Measurements from ENCODE around the gene CCN6. TPM values are rescaled to one million over a fixed set of nuclear protein-coding genes. Genes with fewer than 3 reads are reported as not detected.
A peak's percentile ranks its signal among the peaks of the same experiment; 100 is the strongest.

Gene CCN6
- total RNA-seq, 1 donor from 2014 or later: not detected

DNA sequence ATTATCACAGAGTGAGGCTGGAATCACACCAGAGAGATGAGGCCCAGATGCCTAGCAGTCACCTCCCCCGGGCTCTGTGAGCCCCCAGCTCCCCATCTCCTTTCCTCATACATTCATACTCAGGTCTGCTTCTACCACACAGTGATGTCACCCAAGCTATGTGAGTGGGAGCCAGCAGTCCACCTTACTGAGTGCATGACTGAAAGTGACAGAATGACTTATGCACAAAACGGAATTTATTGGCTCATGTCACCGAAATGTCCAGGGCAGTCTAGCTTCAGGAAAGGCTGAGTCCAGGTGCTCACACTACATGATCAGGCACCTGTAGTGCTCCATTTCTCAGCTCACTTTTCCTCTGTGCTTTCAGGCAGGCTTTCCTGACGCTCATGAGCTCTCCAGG lies 36.7 kb upstream of the CCN6 start:
- Mint-ChIP-seq H3K36me3 (no peaks in the 10 kb centered on the region), H3K27ac (no peak overlapping the region), H3K4me3 (no peak overlapping the region), H3K4me1 (ENCODE audit: unreplicated experiment) (peaks cover 47% of the 10 kb centered on the region), H3K9me3 (no peaks in the 10 kb centered on the region), H3K27me3 (no peaks in the 10 kb centered on the region)
- TF ChIP-seq, protein P1, sequence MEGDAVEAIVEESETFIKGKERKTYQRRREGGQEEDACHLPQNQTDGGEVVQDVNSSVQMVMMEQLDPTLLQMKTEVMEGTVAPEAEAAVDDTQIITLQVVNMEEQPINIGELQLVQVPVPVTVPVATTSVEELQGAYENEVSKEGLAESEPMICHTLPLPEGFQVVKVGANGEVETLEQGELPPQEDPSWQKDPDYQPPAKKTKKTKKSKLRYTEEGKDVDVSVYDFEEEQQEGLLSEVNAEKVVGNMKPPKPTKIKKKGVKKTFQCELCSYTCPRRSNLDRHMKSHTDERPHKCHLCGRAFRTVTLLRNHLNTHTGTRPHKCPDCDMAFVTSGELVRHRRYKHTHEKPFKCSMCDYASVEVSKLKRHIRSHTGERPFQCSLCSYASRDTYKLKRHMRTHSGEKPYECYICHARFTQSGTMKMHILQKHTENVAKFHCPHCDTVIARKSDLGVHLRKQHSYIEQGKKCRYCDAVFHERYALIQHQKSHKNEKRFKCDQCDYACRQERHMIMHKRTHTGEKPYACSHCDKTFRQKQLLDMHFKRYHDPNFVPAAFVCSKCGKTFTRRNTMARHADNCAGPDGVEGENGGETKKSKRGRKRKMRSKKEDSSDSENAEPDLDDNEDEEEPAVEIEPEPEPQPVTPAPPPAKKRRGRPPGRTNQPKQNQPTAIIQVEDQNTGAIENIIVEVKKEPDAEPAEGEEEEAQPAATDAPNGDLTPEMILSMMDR (conservative IDR thresholded peaks at IDR 0.05): no peak
- DNase-seq (ENCODE audit: extremely low spot score, unreplicated experiment): no peak

- H3K9me3 Mint-ChIP-seq: no peaks in the 10 kb centered on the region
- no peaks in the 10 kb centered on the region for H3K27me3 Mint-ChIP-seq
- H3K4me1 Mint-ChIP-seq (ENCODE audit: unreplicated experiment): peaks cover 50% of the 10 kb centered on the region
- H3K27ac Mint-ChIP-seq: no peak overlapping the region
- TF ChIP-seq, protein P1 (conservative IDR thresholded peaks at IDR 0.05): no peak
- DNase-seq (ENCODE audit: extremely low spot score, unreplicated experiment): no peak
- H3K36me3 Mint-ChIP-seq: no peaks in the 10 kb centered on the region
- H3K4me3 Mint-ChIP-seq: peak overlapping the region; percentile 6
Measured at GRCh38 chr6:112017760-112018537, 36.0 kb upstream of the CCN6 start.

GRCh38 chr6:112018619-112019416 lies 35.1 kb upstream of the CCN6 start:
- Mint-ChIP-seq H3K9me3 (peaks cover 5% of the 10 kb centered on the region), H3K27ac (no peak overlapping the region), H3K36me3 (no peaks in the 10 kb centered on the region), H3K4me1 (ENCODE audit: unreplicated experiment) (peaks cover 50% of the 10 kb centered on the region), H3K27me3 (no peaks in the 10 kb centered on the region), H3K4me3 (peak overlapping the region; percentile 6)
- TF ChIP-seq, protein P1 (conservative IDR thresholded peaks at IDR 0.05): no peak
- no peak for DNase-seq (ENCODE audit: extremely low spot score, unreplicated experiment)

DNA sequence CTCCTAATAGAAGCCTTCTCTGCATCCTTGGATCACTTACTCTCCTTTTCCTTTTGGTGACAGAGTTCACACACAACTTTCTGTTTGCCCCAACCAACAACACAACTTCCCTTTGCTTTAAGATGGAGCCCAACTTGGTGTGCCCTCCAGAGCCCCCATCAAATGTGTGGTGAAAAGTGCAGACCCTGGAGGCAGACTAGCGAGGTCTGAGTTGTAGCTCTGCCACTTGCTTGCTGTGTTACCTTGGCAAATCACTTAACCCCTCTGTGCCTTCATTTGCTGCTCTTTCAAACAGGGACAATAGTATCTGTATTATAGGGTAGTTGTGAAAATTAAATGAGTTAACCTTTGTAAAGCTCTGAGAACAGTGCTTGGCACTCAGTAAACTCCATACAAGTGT lies 34.3 kb upstream of the CCN6 start:
- H3K4me1 Mint-ChIP-seq (ENCODE audit: unreplicated experiment): peaks cover 45% of the 10 kb centered on the region
- peaks cover 5% of the 10 kb centered on the region for H3K36me3 Mint-ChIP-seq
- H3K4me3 Mint-ChIP-seq: no peak overlapping the region
- TF ChIP-seq, protein P1 (conservative IDR thresholded peaks at IDR 0.05): no peak
- DNase-seq (ENCODE audit: extremely low spot score, unreplicated experiment): no peak
- no peaks in the 10 kb centered on the region for H3K27me3 Mint-ChIP-seq
- peaks cover 5% of the 10 kb centered on the region for H3K9me3 Mint-ChIP-seq
- H3K27ac Mint-ChIP-seq: no peak overlapping the region

DNA sequence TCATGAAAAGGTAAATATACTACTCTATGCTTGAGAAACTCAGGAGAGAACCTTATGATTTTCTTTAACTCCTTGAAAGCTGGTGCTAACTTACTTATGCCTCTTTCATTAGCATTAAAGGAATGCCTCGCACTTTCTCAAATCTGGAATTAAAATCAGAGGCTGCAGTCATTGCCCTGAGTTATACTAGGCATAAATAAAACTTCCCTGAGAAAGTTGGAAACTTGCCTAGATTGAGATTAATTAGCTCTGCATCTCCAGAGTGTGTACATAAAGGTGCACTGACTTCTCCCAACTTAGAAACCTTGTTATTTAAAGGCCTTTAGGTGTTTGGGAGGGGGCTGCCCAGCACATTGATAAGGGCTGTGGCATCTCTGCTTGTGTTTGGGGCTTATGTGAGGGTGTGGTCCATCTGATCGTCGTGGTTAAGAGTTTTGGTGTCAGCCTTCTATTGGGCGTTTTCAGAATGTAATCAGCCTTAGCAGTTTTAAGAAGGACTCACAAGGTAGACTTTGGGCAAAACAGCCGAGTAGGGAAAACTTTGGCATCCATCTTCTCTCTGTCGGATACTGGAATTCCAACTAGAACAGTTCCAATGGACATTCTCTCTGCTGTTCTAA lies 32.1 kb upstream of the CCN6 start:
- TF ChIP-seq, protein P1 (conservative IDR thresholded peaks at IDR 0.05): no peak
- Mint-ChIP-seq H3K27me3 (no peaks in the 10 kb centered on the region), H3K27ac (peak overlapping the region; percentile 39), H3K4me3 (no peak overlapping the region), H3K9me3 (peaks cover 5% of the 10 kb centered on the region), H3K4me1 (ENCODE audit: unreplicated experiment) (peaks cover 39% of the 10 kb centered on the region), H3K36me3 (peaks cover 6% of the 10 kb centered on the region)
- no peak for DNase-seq (ENCODE audit: extremely low spot score, unreplicated experiment)

Data from type B pancreatic cell (in vitro differentiated cells).